NK-92 (cell line): ENCODE results near the gene KIAA0040.

Experiments
- DNase-seq: peaks from one replicate; lab custom pipeline; 2025; ENCODE audit not compliant: unreplicated experiment; lab: John Stamatoyannopoulos, UW

KIAA0040 gene

GRCh38 chr1:175203570-175204068, 11.0 kb upstream of the KIAA0040 start:
- DNase-seq, result no peak

- DNase-seq, result no peak
These were observed 8.3 kb upstream of the KIAA0040 start for GRCh38 chr1:175200678-175201521.

GRCh38 chr1:175198332-175198731, 5.8 kb upstream of the KIAA0040 start:
- no peak for DNase-seq

- no peak for DNase-seq
These were observed 5.0 kb upstream of the KIAA0040 start for GRCh38 chr1:175197531-175197930.

- DNase-seq, result no peak
These were observed 3.2 kb upstream of the KIAA0040 start for GRCh38 chr1:175195798-175196197.

- DNase-seq, result no peak
These were observed 2.7 kb upstream of the KIAA0040 start for GRCh38 chr1:175195281-175195680.

- DNase-seq, result no peak
These were observed 943 bp upstream of the KIAA0040 start for GRCh38 chr1:175193527-175193910.

GRCh38 chr1:175192111-175192629, 406 bp downstream of the KIAA0040 start:
- no peak for DNase-seq

- no peak for DNase-seq
These were observed 917 bp downstream of the KIAA0040 start for GRCh38 chr1:175191659-175192058.

GRCh38 chr1:175188936-175189335, 3.6 kb downstream of the KIAA0040 start:
- DNase-seq, result no peak

- DNase-seq, result no peak
These were observed 6.0 kb downstream of the KIAA0040 start for GRCh38 chr1:175186433-175187160.

GRCh38 chr1:175185903-175186302, 6.7 kb downstream of the KIAA0040 start:
- DNase-seq, result no peak

- no peak for DNase-seq
These were observed 9.0 kb downstream of the KIAA0040 start for GRCh38 chr1:175183586-175183985.

- no peak for DNase-seq
These were observed 10.3 kb downstream of the KIAA0040 start for GRCh38 chr1:175182201-175182746.

GRCh38 chr1:175179837-175180590, 12.6 kb downstream of the KIAA0040 start:
- DNase-seq, result no peak

GRCh38 chr1:175178456-175178855, 14.1 kb downstream of the KIAA0040 start:
- no peak for DNase-seq

GRCh38 chr1:175178056-175178455, 14.5 kb downstream of the KIAA0040 start:
- DNase-seq, result no peak

- no peak for DNase-seq
These were observed 16.3 kb downstream of the KIAA0040 start for GRCh38 chr1:175176246-175176645.

GRCh38 chr1:175174309-175175102, 18.1 kb downstream of the KIAA0040 start:
- no peak for DNase-seq

GRCh38 chr1:175173531-175173930, 19.0 kb downstream of the KIAA0040 start:
- no peak for DNase-seq
